Spleen (tissue), 3 donors: ENCODE data around the gene WDFY4.

ENCODE experiments used
- POLR2A ChIP-seq, 3 donors: fragments of 450-650 bp; IDR thresholded peaks; one replicate each; pipeline ENCODE4 v1.5.1; 2017; ENCODE audit warnings: antibody characterized with exemption in 3 of 3, mild to moderate bottlenecking in 1 of 3
- POLR2AphosphoS5 ChIP-seq, 3 donors: sonication (generic); formaldehyde crosslinking; IDR thresholded peaks; one replicate each; pipeline ENCODE4 v1.5.1; 2017; ENCODE audit warnings: antibody characterized with exemption in 3 of 3

DNA sequence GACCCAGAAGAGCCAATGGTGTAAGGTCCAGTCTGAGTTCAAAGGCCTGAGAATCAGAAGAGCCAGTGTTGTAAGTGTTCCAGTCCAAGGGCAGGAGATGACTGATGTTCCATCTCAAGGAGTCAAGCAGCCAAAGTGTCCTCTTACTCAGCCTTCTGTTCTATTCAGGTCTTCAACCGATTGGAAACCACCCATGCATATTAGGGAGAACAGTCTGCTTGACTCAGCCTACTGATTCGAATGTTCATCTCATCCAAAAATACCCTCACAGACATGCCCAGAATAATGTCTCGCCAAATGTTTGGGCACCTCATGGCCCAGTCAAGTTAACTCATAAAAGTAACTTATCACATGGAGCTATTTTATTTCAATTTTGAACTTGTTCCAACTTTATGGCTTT, 2.9 kb upstream of the WDFY4 start:
- no peak for TF ChIP-seq POLR2A (IDR thresholded peaks at IDR 0.05)
- no peak for TF ChIP-seq POLR2AphosphoS5 (IDR thresholded peaks at IDR 0.05)
